IMR-90 (cell line): ENCODE data around the gene DDX21.

ENCODE experiments used
- POLR2A ChIP-seq: IDR thresholded peaks from 2 replicates; pipeline ENCODE4 v1.6.1; 2012; ENCODE audit warnings: mild to moderate bottlenecking, low read depth, low read length
- TF ChIP-seq, protein P1 (sequence below): conservative IDR thresholded peaks from 2 replicates; pipeline ENCODE4 v1.5.1; 2012; ENCODE audit warnings: mild to moderate bottlenecking, low read depth, low read length, improper control_type of control experiment

DNA sequence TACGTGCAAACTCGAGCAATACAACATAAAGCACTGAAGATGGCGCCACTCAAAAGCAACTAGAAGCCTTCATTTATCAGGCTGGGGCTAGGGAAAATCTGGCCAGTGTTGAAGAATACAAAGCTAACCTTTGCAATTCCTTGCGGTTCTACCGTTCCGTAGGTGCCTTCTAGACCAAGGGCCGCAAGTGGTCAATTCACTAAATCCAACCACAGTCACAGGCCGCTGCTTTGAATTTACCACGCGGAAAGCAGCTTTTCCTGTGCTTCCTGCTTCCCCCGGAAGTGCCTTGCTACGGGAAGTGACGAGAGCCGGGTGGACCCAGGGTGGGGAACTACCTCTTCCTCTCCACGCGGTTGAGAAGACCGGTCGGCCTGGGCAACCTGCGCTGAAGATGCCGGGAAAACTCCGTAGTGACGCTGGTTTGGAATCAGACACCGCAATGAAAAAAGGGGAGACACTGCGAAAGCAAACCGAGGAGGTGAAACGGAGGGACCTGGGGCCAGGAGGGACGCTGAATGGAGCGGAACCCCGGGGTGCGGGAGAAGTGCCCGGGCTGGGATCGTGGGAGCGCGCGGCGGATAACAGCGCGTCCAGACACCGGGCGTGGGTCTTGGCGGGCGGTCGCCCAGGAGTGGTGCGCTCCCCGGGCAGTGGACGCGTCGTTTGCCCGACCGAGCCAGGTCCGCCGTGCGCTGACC lies at the start of gene DDX21:
- TF ChIP-seq, protein P1, sequence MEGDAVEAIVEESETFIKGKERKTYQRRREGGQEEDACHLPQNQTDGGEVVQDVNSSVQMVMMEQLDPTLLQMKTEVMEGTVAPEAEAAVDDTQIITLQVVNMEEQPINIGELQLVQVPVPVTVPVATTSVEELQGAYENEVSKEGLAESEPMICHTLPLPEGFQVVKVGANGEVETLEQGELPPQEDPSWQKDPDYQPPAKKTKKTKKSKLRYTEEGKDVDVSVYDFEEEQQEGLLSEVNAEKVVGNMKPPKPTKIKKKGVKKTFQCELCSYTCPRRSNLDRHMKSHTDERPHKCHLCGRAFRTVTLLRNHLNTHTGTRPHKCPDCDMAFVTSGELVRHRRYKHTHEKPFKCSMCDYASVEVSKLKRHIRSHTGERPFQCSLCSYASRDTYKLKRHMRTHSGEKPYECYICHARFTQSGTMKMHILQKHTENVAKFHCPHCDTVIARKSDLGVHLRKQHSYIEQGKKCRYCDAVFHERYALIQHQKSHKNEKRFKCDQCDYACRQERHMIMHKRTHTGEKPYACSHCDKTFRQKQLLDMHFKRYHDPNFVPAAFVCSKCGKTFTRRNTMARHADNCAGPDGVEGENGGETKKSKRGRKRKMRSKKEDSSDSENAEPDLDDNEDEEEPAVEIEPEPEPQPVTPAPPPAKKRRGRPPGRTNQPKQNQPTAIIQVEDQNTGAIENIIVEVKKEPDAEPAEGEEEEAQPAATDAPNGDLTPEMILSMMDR = peak; percentile 57
- peak; percentile 94 for TF ChIP-seq POLR2A
